Upper lobe of left lung (tissue), 6 donors: ENCODE data around the gene ITSN2. TPM values are rescaled to one million over a fixed set of nuclear protein-coding genes. Genes with fewer than 3 reads are reported as not detected.

ENCODE experiments used
- ATAC-seq, 2 donors: fragments of 200-7000 bp; cut with Tn5 transposase; one replicate each; pipeline ENCODE4 v1.9.1; 2022; ENCODE audit warnings: mild to moderate bottlenecking in 2 of 2, moderate library complexity in 2 of 2; ENCODE audit not compliant: low FRiP score in 2 of 2
- DNase-seq, 2 donors: peaks; one replicate each; pipeline ENCODE4 v3.0.0-alpha.2; 2019 to 2020
- H3K27ac ChIP-seq, 4 donors: fragments of 200-600 bp; sonication (generic); one replicate each; pipeline ENCODE4 v1.5.1; 2016 to 2019
- H3K27me3 ChIP-seq, 4 donors: fragments of 200-600 bp; sonication (generic); one replicate each; pipeline ENCODE4 v1.5.1; 2017 to 2019
- H3K36me3 ChIP-seq, 4 donors: fragments of 200-600 bp; sonication (generic); one replicate each; pipeline ENCODE4 v1.5.1; 2016 to 2019
- H3K4me1 ChIP-seq, 4 donors: fragments of 200-600 bp; sonication (generic); one replicate each; pipeline ENCODE4 v1.5.1; 2018 to 2019
- H3K4me3 ChIP-seq, 4 donors: fragments of 200-600 bp; sonication (generic); one replicate each; pipeline ENCODE4 v1.5.1; 2017 to 2019; ENCODE audit warnings: mild to moderate bottlenecking in 2 of 4, moderate library complexity in 1 of 4
- H3K9me3 ChIP-seq, 4 donors: fragments of 200-600 bp; sonication (generic); one replicate each; pipeline ENCODE4 v1.5.1; 2018 to 2019
- EP300 ChIP-seq, 4 donors: sonication (generic); formaldehyde crosslinking; IDR thresholded peaks; one replicate each; pipeline ENCODE4 v1.5.1; 2017; ENCODE audit warnings: antibody characterized with exemption in 4 of 4, control low read depth in 2 of 4
- POLR2A ChIP-seq, 4 donors: fragments of 450-650 bp; IDR thresholded peaks; one replicate each; pipeline ENCODE4 v1.5.1; 2016 to 2017; ENCODE audit warnings: antibody characterized with exemption in 4 of 4, mild to moderate bottlenecking in 2 of 4
- POLR2AphosphoS5 ChIP-seq, 2 donors: sonication (generic); formaldehyde crosslinking; IDR thresholded peaks; one replicate each; pipeline ENCODE4 v1.5.1; 2017; ENCODE audit warnings: antibody characterized with exemption in 2 of 2
- WGBS, 2 donors: methylation state at CpG; one replicate each; pipeline ENCODE4 v1.1.5; 2017 to 2018; 5-methylcytosine and 5-hydroxymethylcytosine counted together
- small RNA-seq, 4 donors: library from RNA; depleted of rRNA; stranded (forward); fragments of <200 nt; gene quantifications; one replicate each; pipeline ENCODE3, GENCODE V24; 2016
- total RNA-seq, 6 donors: library from RNA; depleted of rRNA in 4 of 6; stranded (reverse); fragments of >200 nt in 4 of 6; gene quantifications; one replicate each; pipeline versions ENCODE4 v1.1.0 to v1.2.1, GENCODE V29; 2016 to 2021
- TF ChIP-seq, protein P1 (sequence below), 6 experiments: fragments of 450-650 bp in 4 of 6; fragments of 200-600 bp in 2 of 6; sonication (generic) in 2 of 6; IDR thresholded peaks; one replicate each; pipeline ENCODE4 v1.5.1; 2016 to 2019; ENCODE audit warnings: antibody characterized with exemption in 6 of 6
- donor health status: DM: no; HTN: no; CAD: no; lungs with moderate emphysema.
- donor health status: DM: no; HTN: yes; CAD: no; lungs with severe emphysema.

Gene ITSN2
- total RNA-seq, 6 donors from 2014 or later, result 73.4 to 119 (median 91.3) TPM

DNA sequence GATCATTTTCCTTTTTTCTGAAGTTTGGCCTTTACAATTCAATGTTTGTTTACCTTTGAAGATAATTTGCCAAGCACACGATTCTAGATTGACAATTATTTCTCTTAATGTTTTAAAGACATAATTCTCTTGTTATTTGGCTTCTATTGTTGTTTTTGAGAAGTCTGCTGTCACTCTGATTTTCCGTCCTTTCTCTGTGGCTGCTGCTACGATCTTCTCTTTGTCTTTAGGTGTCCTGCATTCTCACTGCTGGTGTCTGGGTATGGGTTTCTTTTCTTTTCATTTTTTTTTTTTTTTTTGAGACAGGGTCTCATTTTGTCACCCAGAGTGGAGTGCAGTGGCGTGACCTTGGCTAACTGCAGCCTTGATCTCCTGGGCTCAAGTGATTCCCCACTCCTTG lies 200.6 kb downstream of the ITSN2 start:
- Histone ChIP-seq H3K27ac (no peak overlapping the region), H3K4me3 (no peak overlapping the region), H3K27me3 (no peaks in the 10 kb centered on the region), H3K9me3 (no peaks in the 10 kb centered on the region), H3K36me3 (peaks cover 0 to 4% (median 0%) of the 10 kb centered on the region in 4 donors), H3K4me1 (peaks cover 0 to 4% (median 0%) of the 10 kb centered on the region in 4 donors)
- no peak for DNase-seq
- WGBS, 2 donors, result 93 to 95% methylated on average over 4 of the region's 4 CpGs
- no peak for TF ChIP-seq POLR2A (IDR thresholded peaks at IDR 0.05)
- TF ChIP-seq, protein P1, sequence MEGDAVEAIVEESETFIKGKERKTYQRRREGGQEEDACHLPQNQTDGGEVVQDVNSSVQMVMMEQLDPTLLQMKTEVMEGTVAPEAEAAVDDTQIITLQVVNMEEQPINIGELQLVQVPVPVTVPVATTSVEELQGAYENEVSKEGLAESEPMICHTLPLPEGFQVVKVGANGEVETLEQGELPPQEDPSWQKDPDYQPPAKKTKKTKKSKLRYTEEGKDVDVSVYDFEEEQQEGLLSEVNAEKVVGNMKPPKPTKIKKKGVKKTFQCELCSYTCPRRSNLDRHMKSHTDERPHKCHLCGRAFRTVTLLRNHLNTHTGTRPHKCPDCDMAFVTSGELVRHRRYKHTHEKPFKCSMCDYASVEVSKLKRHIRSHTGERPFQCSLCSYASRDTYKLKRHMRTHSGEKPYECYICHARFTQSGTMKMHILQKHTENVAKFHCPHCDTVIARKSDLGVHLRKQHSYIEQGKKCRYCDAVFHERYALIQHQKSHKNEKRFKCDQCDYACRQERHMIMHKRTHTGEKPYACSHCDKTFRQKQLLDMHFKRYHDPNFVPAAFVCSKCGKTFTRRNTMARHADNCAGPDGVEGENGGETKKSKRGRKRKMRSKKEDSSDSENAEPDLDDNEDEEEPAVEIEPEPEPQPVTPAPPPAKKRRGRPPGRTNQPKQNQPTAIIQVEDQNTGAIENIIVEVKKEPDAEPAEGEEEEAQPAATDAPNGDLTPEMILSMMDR (IDR thresholded peaks at IDR 0.05), result no peak
- no peak for TF ChIP-seq EP300 (IDR thresholded peaks at IDR 0.05)
- TF ChIP-seq POLR2AphosphoS5 (IDR thresholded peaks at IDR 0.05), result no peak
- no peak for ATAC-seq

DNA sequence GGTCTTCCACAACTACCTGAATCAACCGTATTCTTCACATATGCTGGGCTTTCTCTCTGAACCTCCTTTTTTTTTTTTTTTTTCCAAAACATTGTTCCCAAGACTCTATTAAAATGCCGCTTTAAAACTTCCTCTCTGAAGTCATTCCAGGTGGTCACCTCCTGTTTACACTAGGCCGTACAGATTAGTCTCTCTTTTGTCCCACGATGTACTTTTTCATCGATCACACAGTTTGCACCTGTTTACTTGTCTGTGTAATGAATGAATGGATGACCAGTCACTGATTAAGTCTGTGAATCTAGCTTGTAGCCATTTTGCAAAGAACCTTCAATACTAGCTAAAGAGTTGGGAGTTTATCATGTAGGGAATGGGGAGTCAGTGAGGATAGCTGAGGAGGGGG lies 202.2 kb downstream of the ITSN2 start:
- WGBS, 2 donors, result 74 to 81% methylated on average over 5 of the region's 5 CpGs
- Histone ChIP-seq H3K4me1 (no peaks in the 10 kb centered on the region), H3K4me3 (no peak overlapping the region), H3K9me3 (no peaks in the 10 kb centered on the region), H3K27ac (no peak overlapping the region), H3K27me3 (no peaks in the 10 kb centered on the region), H3K36me3 (peaks cover 0 to 4% (median under 1%) of the 10 kb centered on the region in 4 donors)
- DNase-seq, result no peak
- ATAC-seq, result no peak
- TF ChIP-seq POLR2A (IDR thresholded peaks at IDR 0.05), result no peak
- no peak for TF ChIP-seq EP300 (IDR thresholded peaks at IDR 0.05)
- TF ChIP-seq, protein P1 (IDR thresholded peaks at IDR 0.05), result no peak
- no peak for TF ChIP-seq POLR2AphosphoS5 (IDR thresholded peaks at IDR 0.05)

DNA sequence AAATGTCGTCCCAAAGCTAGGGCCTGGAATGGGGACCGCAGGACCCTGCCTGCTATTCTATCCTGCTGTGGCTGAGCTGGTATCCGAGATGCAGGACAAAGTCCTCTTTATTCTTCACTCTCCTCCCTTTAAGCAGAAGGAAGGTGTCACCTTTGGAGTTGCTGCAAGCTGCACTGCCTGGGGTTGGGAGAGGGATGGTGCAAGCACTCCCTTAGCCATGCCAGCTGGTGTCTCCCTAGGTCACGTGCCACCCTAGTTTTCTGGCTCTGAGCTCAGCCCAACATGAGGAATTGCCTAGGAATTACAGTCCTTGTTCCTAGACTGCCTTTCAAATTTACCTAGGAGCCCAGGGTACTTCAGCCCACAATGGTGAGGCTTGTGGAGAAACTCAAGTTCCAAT lies 206.9 kb downstream of the ITSN2 start:
- WGBS, 2 donors, result 96 to 98% methylated on average over 4 of the region's 4 CpGs

More for the DNA sequence above, 206.9 kb downstream of the ITSN2 start:
- Histone ChIP-seq H3K4me3 (no peak overlapping the region), H3K4me1 (no peaks in the 10 kb centered on the region), H3K9me3 (no peaks in the 10 kb centered on the region), H3K36me3 (peaks cover 0 to 11% (median 5%) of the 10 kb centered on the region in 4 donors), H3K27me3 (no peaks in the 10 kb centered on the region), H3K27ac (no peak overlapping the region)
- ATAC-seq, result no peak
- TF ChIP-seq POLR2A (IDR thresholded peaks at IDR 0.05) (no peak), EP300 (IDR thresholded peaks at IDR 0.05) (no peak), POLR2AphosphoS5 (IDR thresholded peaks at IDR 0.05) (no peak)
- TF ChIP-seq, protein P1 (IDR thresholded peaks at IDR 0.05), result no peak
- no peak for DNase-seq

Small RNA genes lying within 50 kb of the gene (small RNA-seq; reads per million reads assigned to genes)
- gene HMGN2P20, result 0 reads per million in 4 donors
- 0 reads per million in 4 donors for gene RF00602

Other genes starting within 250 kb of the ITSN2 start
- gene PFN4, start 237.2 kb downstream of the ITSN2 start, total RNA-seq, result under 1 TPM in 2 of 6 donors, not detected in 4; 0.54 TPM
- 10 to 100 TPM; 15.5 to 28.3 (median 22.8) TPM for gene FAM228B, start 237.1 kb downstream of the ITSN2 start, total RNA-seq
- gene FAM228A, start 185.5 kb downstream of the ITSN2 start, total RNA-seq, result 1 to 10 TPM in 4 of 6 donors, under 1 TPM in 2; 0.17 to 3.1 (median 1.6) TPM
- 10 to 100 TPM; 38.3 to 68.1 (median 42.5) TPM for gene NCOA1, start 130.7 kb upstream of the ITSN2 start, total RNA-seq